Daoy (cell line): ENCODE data around the gene DUSP16. TPM values are rescaled to one million over a fixed set of nuclear protein-coding genes. Genes with fewer than 3 reads are reported as not detected.
"Not testable (repeated sequence)": the region's sequence is repeated elsewhere in the genome, so short reads cannot be mapped to it uniquely, and the experiment has no call there.

Experiments
- DNase-seq: peaks from one replicate; pipeline ENCODE4 v3.0.0-alpha.2; 2015; ENCODE audit warnings: low read depth
- total RNA-seq: library from RNA; depleted of rRNA; stranded (reverse); fragments of >200 nt; shearing (Covaris generic); gene quantifications from 2 replicates; pipeline ENCODE4 v1.2.3, GENCODE V29; 2014

DUSP16 gene
- total RNA-seq, 1 experiment from 2014 or later: 4.6 TPM

DNA sequence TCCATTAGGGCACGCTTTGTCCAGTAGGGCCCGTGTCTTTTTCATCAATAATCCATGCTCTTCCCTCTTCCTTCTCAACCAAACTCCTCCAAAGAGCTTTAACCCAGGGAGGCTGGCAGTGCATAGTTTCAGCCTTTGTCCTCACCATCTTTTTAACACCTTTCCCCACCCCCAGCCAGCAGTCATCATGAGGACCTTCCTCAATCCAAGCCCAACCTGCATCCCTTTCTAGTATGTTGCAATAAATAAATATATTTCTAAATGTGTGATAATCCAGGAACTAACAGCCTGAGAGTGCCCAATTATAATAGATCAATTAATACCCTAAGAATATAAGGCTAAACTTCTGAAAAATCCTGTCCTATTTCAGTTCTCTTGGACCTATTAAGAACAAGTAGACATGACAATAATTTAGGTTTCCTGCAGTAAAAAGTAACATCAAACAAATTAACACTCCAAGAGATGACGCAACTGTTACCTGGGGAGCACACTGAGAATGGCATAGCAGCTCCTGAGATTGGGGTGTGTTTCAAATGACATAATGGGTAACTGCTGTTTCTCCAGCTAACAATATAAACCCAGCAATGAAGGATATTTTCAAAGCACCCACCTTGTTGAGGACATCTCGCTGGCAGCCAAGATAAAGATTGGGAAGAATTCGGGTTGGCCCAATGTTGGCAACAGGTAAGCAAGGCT lies 62.6 kb downstream of the DUSP16 start:
- DNase-seq: no peak

DNA sequence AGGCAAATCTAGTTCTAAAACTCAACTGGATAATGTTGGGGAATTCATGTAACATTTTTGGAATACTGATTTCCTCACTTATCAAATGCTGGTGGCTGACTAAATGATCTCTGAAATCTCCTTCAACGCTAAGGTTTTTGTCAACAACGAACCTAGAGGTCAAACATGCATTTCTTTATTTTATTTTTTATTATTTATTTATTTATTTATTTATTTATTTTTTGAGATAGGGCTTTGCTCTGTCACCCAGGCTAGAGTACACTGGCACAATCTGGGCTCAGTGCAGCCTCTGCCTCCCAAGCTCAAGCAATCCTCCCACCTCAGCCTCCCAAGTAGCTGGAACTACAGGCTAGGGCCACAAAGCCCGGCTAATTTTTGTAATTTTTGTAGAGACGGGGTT lies 64.5 kb downstream of the DUSP16 start:
- DNase-seq: no peak

DNA sequence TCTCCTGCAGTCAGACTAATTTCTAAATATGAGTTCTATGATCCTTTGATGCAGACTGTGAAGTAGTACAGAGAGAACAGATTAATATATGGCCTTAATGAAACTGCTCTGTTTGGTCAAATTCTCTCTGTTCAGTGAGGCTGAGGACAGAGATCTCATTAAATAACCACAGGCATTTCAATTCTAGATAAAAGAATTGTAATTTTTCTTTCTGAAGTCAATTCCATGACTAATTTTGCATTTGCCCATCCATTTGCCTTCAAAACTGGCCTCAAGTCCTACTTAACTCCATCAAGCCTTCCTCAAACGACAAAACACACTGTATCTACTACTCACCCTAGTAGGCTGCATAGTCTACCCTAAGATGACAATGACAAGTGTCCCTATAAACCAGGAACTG lies 67.1 kb downstream of the DUSP16 start:
- DNase-seq: no peak

DNA sequence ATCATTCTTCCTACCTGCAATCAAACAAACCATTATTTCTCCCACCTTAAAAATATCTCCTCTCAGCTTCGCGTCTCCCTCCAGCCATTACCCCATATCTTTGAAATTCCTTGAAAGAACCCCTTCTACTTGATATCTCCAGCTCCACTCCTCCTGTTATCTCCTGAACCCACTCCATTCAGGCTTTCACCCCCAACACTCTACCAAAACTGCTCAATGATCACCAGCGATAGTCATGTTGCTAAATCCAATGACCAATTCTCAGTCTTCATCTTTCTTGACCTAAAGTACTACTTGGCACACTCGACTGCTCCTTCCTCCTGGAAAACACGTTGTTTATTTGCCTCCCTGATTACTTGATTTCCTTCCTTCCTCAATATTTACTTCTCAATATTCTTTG lies 70.1 kb downstream of the DUSP16 start:
- no peak for DNase-seq

DNA sequence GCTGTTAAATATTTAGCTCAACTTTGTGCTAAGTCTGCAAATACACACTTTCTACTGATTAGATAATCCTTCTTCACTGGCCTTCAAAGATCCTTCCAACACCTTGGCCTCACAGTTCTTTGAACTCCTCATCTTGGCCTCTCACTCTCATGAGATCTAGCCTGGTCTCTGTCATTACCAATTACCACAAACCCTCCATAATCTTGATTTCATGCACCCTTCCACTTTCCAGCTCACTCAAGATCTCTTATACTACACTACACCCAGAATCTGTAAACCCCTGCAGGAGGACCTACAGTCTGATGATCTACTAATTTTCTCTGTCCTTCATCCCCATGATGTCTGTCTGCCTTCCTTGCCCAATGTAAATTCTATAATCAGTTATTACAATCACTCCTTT lies 71.1 kb downstream of the DUSP16 start:
- DNase-seq: no peak

DNA sequence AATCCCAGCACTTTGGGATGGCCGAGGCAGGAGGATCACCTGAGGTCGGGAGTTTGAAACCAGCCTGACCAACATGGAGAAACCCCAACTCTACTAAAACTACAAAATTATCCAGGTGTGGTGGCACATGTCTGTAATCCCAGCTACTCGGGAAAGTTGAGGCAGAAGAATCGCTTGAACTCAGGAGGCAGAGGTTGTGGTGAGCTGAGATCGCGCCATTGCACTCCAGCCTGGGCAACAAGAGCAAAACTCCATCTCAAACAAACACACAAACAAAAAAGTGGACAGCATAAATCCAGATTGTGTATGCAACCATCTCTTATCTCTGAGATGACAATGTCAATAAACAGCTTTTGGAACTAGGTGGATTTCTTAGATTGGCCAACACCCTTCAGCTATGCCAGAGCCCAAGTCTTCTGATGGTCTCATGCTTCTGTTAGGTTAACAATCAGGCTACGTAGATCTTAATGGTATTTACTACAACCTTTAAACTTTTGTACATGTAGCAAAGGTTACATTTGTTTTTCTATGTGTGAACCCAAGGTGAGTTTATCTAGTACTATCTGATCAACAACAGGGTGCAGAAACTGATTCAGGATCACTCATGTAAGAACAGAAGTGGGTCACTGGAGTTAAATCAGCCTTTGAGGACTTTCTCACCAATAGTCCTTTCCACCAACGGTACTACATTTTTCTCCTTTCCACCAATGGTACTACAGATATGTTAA lies 73.7 kb downstream of the DUSP16 start:
- no peak for DNase-seq

DNA sequence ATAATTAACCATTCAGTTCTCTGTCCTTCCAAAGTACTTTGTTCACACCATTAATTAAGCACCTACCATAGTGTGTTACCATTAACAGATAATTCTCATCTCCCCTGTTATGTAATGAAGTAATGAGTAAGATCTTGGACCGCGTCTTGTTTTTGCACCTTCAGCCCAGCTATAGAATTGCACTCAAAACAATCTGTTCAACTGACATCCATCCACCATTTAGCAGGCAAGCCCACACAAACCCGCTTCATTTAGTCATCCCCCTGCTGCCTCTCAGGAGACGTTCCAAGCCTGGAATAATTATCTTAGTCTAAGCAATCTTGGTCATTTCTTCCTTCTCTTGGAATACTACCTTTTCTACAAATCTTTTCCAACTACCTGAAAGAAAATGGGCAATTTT lies 74.4 kb downstream of the DUSP16 start:
- no peak for DNase-seq

DNA sequence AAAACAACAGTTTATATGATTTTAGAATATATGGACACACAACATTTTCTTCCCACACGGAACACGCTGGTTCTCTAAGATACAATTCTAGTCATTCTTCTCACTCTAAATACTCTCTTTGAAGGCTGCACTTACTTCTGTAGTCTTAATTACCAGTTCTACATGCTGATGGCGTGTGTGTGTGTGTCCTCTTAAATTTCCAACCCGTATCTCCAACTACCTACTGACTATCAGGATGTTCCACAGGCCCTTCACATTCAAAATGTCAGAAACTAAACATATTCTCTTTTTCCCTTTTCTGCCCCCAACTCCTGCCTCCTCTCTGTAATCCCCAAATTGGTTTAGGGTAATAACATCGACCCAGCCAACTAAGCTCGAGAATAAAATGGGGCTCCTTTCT lies 75.2 kb downstream of the DUSP16 start:
- DNase-seq: no peak

DNA sequence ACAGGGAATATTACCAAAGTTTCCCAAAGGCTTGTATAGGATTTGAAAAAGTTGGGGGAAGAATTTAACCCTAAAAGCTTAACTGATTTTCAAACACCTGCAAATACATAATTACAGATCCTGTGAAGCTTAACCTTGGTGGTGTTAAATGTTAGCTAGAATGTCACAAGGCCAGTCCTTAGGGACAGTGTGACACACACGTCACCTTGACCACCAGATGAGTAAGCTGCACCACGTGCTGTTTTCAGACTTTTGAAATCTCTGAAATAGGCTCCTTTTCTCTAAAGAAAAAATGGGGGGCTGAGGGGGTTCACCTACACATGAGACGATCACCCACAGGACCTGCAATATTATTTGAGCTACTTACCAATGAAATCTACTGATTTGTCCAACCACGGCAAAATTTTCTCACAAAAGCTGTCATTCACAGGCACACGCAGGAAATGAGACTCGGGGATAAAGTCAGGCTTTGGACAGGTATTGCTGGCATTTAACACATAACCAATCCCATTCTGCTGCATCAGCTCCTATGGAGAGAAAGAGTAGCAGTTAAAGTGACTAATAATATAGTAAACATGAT lies 75.9 kb downstream of the DUSP16 start:
- no peak for DNase-seq

DNA sequence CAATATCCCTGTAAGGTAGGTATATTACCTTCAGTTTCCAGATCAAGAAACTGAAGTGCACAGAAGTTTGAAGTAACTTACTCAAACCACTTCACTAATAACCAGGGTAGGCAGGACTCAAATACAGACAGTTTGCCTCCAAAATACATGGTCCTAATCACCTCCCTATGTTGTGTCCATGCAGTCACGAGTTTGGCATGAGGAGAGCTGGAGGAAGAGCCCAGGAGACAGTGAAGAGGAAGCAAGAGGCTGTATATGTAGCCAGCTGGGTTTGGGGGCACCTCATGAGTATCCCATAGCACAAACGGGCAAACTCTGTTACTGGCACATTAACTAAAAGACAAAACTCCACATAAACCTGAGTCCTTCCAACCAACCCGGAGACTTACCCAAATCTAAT lies 79.2 kb downstream of the DUSP16 start:
- no peak for DNase-seq

DNA sequence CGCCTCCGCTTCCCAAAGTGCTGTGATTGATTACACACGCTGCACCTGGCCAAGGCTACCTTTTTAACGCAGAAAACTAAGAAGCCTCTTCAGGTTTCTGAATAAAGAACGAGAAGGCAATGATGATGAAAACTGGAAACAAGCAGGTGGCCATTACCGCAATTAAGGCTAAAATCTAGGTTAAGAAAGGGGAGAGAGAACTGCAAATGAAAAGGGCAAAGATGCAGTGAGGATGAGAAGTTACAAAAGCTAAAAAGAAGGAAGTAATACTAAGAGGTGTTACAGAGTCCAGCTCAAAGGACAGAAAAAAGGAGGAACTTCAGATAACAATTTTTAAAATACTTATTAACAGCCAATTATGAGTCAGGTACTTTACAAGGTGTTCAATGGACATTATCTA lies 79.7 kb downstream of the DUSP16 start:
- no peak for DNase-seq

DNA sequence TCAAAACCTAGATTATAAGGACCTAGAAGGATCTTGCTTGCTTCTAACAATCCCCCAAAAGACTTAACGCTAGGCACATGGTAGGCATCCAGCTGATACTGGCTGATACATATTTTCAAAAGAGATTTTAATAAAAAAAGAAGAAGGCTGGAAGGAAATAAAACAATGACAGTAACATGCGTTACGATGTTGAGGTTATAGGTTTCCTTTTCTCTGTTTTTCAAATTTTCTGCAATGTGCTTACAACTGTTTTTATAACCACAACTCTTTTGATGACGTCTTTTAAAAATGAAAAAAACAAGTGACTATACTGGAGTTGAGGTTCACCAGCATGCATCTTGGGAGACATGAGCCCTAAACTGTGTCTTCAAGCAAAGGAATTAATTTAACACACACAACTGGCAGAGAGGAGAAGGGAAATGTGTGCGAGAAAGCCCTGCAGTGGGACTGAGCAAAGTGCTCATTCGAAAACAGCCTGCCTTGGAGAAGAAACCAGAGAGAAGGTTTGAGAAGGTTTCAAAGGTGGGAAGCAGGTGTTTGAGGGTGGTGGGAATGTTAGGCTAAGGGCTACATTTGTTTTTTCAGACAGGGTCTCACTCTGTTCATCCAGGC lies 80.4 kb downstream of the DUSP16 start:
- no peak for DNase-seq

DNA sequence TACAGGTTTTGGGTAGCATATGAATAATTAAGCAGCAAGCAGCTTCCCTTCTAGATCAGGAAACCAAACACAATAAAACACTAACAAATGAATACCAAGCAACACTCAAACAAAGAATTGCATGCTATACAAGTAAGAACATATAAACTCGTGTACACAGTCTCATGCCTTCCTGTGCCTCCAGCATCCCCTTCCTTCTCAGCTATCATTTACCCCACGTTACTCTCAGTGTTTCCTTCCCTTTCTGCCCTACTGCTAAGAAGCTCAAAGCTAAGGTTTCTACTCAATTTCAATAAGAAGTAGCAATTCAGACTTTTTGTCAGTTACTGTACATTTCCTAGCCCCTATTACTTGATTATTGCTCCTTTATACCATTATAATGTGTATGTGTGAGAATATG lies 81.0 kb downstream of the DUSP16 start:
- no peak for DNase-seq

DNA sequence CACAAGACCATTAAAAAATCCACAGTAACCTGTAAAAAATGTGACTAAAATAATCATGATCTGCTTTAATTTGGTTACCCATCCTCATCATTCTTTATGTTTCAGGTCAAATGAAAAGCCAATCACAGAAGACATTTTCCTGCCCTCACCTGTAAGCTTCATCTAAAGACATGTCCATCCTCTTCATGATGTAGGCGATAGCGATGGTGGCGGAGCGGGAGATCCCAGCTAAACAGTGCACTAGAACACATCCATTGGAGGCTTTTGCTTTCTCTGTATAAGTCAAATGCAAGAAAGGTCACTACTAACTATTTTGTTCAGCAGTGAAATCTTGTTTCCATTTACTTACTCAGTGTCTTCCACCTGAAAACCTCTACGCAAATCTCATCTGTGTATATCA lies 82.6 kb downstream of the DUSP16 start:
- no peak for DNase-seq

DNA sequence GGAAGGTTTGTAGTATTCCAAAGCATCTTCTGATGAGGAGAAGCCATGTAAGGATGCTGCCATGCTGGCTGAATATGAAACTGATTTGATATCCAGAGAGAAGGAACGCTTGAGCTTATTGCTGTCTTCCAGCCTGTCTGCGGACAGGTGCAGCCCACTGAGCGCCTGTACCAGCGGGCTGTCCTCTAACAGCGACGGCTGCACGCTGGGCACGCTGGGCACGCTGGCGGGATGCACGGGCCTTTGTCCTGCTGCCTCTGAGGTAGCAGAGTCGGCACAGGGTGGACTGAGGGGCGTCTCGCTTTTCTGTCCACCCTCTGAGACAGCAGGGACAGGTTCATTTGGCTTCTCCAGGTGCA lies 85.2 kb downstream of the DUSP16 start:
- no peak for DNase-seq

DNA sequence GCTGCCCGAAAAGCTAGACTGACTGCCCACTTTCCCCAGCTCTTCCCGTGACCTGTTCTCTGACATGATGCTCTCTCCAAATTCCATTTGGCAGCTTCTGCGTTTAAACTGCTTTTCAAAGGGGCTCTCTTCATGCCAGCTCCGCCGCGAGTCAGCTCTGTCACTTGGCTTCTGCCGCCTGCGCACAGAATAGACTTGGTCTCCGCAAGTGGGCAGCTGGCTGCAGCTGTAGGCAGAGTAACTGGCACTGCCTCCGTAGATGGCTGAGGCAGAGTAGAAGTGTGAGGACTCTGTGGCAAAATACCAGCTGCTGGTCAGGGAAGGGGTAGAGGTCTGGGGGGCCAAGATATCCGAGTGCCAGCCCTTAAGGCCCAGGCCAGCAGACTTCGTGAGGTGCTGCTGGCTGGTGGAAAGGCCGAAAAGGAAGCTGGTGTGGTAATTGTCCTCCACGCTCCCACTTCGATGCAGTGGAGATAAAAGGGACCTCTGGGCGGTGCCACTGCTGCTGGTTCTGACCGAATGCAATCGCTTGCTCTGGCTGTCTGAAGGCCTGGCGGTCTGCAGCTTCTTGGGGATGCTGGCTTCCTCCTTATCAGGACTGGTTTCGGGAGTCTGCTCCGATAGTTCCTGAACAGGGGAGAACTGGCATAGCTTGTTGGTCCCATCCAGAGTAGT lies 85.7 kb downstream of the DUSP16 start:
- DNase-seq: no peak

DNA sequence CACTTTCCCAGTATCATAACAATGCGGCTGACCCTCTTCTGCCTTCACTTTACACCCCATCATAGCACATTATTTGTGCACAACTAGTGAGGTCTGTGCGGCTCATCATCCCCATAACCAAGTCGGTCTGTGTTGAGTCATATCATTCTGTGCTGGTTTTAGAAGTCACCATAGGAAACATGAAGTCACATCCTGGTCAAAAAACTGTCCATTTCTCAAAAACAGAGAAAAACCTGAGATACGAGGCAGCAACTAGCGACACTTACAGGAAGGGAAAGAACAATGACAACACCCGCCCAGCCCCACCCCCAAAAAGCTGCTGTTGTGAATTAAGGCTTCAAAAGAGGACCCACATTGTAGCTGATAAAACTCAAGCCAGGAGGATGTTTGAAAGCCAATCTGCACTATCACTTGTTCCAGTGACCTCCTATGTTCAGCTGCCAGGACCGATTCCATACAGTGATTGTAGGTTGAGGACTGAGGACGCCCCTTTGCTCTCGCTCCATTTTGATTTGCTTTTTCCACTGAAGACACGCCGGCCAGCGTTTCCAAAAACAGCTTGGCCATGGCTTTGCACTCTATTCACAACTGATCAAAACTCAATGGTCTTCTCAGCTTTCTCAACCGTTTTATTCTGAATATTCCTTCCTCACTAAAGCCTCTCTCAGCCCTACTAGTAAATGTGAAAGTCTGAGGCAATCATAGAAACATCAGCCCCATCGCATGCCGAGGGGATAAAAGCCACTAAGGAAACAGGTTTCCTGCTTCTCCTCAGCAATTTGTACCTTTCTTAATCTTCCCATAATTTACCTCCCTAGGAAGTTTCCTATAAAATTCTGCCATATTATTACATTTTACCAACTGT lies 87.5 kb downstream of the DUSP16 start:
- DNase-seq: no peak

DNA sequence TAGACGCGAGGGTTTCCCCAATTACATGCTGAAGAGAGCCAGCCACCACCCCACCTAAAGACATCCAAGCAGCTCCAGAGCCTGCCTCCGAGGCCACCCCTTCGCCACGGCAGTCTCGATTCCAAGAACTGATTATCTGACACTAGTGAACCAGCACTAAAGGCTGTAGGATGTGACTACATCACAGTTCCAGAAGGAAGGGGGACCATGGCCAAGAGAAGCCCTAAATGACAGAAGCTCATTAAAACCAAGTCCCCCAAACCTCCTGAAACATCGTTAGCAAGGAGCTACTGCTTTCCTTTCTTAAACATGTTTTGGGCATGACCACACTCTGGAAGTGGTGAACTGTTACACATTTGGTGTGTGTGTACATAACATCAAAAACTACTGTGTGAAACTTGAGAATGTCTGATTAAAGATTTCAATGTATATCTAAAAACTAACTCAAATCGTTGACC lies 88.2 kb downstream of the DUSP16 start:
- DNase-seq: no peak

DNA sequence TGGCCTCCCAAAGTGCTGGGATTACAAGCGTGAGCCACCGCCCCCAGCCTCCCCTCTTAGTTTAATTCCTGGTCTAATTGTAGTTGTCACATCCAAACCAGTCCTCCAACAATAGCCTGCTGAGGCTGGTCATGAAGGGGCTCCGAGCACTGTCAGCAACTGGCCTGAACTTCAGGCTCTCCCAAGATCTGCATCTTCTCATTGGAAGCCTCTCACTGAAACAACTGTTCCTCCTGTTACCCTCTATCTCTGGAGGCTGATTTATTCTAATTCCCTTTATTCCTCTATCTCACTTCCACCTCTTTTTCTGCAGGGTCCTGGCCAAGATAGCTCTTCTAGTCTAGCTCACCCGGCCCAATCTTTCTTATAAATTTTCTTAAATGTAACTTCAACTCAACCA lies 89.4 kb downstream of the DUSP16 start:
- no peak for DNase-seq

DNA sequence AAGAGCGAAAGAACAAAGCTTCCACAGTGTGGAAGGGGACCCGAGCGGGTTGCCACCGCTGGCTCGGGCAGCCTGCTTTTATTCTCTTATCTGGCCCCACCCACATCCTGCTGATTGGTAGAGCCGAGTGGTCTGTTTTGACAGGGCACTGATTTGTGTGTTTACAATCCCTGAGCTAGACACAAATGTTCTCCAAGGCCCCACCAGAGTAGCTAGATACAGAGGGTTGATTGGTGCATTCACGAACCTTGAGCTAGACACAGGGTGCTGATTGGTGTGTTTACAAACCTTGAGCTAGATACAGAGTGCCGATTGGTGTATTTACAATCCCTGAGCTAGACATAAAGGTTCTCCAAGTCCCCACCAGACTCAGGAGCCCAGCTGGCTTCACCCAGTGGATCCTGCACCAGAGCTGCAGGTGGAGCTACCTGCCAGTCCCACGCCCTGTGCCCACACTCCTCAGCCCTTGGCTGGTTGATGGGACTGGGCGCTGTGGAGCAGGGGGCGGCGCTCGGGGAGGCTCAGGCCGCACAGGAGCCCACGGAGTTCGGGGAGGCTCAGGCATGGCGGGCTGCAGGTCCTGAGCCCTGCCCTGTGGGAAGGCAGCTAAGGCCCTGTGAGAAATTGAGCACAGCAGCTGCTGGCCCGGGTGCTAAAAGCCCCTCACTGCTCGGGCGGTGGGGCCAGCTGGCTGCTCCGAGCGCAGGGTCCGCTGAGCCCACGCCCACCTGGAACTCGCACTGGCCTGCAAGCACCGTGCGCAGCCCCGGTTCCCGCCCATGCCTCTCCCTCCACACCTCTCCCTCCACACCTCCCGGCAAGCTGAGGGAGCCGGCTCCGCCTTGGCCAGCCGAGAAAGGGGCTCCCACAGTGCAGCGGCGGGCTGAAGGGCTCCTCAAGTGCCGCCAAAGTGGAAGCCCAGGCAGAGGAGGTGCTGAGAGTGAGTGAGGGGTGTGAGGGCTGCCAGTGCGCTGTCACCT lies 90.4 kb downstream of the DUSP16 start:
- DNase-seq: not testable (repeated sequence)
